ENCODE measurements around the gene POLD2.

DNA sequence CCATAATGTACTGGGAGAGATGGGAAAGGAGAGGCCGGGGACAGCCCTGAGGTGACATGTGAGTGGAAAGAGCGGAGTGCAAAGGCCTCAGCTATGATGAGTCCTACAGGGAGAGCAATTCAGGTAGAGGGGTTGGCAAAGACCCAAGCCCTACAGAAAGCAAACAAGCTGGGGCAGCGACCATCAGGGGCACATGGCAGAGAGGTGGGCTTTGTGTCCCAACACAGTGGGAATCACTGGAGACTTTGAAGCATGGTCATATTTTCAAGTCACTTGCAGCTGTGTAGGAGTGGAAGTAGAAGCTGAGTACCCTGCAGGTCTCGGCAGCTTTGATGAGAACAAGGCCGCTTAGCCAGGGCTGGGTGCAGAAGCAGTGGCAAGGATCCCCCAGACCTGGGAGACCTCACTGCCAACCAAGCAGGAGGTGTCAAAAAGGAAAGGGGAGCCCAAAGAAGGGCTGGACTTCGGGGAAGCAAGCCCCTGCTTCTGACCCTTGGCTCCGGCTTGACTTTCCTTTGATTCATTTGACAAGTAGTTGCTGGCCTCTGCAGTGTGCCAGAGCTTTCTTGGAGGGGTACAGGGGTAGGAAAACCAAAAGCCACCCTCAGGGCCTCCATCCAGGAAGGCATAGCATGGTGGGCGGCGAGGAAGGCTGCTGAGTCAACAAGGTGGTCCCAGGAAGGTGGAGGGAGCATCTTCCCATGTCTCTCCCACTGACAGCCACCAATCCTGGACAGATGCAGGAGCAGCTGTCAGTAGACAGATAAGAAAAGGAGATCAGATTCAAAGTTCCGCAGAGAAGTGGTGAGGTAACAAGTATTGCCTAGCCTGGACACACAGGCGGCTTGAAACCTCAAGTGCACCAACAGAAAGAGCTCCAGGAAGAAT lies 56.0 kb downstream of the POLD2 start:
- TF ChIP-seq, protein P1, sequence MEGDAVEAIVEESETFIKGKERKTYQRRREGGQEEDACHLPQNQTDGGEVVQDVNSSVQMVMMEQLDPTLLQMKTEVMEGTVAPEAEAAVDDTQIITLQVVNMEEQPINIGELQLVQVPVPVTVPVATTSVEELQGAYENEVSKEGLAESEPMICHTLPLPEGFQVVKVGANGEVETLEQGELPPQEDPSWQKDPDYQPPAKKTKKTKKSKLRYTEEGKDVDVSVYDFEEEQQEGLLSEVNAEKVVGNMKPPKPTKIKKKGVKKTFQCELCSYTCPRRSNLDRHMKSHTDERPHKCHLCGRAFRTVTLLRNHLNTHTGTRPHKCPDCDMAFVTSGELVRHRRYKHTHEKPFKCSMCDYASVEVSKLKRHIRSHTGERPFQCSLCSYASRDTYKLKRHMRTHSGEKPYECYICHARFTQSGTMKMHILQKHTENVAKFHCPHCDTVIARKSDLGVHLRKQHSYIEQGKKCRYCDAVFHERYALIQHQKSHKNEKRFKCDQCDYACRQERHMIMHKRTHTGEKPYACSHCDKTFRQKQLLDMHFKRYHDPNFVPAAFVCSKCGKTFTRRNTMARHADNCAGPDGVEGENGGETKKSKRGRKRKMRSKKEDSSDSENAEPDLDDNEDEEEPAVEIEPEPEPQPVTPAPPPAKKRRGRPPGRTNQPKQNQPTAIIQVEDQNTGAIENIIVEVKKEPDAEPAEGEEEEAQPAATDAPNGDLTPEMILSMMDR (conservative IDR thresholded peaks at IDR 0.05 in 1 of 2, IDR thresholded peaks at IDR 0.05 in 1 of 2; ENCODE audit: low read depth in 1 of 2, low read length in 2 of 2) = no peak
- no peak for TF ChIP-seq EZH2 (IDR thresholded peaks at IDR 0.05; ENCODE audit: low read length, missing control alignments)
